ENCODE measurements around the gene RGS12.

Gene RGS12

DNA sequence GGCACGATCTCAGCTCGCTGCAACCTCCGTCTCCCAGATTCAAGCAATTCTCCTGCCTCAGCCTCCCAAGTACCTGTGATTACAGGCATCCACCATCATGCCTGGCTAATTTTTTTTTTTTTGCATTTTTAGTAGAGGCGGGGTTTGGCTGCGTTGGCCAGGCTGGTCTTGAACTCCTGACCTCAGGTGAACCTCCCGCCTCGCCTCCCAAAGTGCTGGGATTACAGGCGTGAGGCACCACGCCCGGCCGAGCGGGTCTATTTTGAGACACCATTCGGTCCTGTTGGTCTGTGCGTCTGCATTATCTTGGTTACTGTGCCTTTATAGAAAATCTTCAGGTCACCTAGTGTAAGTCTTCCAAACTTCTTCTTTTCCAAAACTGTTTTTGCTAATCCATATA, 21.7 kb upstream of the RGS12 start:
- no peak overlapping the region for H3K27ac ChIP-seq
- no peak for TF ChIP-seq ZFX (IDR thresholded peaks at IDR 0.05)
- TF ChIP-seq, protein P1, sequence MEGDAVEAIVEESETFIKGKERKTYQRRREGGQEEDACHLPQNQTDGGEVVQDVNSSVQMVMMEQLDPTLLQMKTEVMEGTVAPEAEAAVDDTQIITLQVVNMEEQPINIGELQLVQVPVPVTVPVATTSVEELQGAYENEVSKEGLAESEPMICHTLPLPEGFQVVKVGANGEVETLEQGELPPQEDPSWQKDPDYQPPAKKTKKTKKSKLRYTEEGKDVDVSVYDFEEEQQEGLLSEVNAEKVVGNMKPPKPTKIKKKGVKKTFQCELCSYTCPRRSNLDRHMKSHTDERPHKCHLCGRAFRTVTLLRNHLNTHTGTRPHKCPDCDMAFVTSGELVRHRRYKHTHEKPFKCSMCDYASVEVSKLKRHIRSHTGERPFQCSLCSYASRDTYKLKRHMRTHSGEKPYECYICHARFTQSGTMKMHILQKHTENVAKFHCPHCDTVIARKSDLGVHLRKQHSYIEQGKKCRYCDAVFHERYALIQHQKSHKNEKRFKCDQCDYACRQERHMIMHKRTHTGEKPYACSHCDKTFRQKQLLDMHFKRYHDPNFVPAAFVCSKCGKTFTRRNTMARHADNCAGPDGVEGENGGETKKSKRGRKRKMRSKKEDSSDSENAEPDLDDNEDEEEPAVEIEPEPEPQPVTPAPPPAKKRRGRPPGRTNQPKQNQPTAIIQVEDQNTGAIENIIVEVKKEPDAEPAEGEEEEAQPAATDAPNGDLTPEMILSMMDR (conservative IDR thresholded peaks at IDR 0.05): no peak

DNA sequence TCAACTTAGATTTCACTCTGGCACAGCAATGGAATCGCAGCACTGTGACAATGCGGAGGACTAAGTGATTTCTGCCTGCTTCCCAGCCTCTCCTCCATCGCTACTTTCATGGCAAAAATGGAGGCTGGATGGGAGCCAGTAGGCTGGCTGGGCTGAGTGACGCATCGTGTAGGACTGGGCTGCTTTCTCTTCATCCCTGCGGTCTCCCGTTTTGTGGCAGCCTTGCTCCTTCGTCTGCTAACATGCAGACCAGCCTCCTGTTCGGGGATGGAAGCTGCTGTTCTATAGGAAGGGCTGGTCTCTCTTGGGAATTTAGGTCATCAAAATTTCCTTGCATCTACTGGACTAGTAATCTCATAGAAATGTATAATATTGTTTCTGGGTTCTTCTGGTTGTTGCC, 15.8 kb upstream of the RGS12 start:
- H3K27ac ChIP-seq: no peak overlapping the region
- TF ChIP-seq ZFX (IDR thresholded peaks at IDR 0.05): no peak
- TF ChIP-seq, protein P1 (conservative IDR thresholded peaks at IDR 0.05): no peak

DNA sequence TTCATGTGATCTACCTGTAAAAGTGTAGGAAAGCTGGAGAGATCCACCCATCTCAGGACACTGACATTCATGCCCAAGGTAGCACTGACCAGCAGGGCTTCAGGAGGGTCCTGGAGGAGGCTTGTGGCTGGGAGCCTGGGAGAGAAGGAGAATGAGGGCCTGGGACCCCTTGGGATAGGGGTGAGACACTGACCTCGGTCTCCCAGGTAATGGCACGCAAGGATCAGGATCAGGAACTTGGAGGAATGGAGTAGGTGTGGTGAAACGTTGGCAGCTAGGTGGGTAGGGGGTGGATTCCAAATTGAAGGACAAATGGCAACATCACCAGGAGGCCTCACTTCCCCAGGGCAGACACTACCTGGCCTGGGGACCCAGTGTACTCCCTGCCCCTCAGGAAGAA, 12.4 kb upstream of the RGS12 start:
- TF ChIP-seq ZFX (IDR thresholded peaks at IDR 0.05): no peak
- TF ChIP-seq, protein P1 (conservative IDR thresholded peaks at IDR 0.05): no peak
- no peak overlapping the region for H3K27ac ChIP-seq

DNA sequence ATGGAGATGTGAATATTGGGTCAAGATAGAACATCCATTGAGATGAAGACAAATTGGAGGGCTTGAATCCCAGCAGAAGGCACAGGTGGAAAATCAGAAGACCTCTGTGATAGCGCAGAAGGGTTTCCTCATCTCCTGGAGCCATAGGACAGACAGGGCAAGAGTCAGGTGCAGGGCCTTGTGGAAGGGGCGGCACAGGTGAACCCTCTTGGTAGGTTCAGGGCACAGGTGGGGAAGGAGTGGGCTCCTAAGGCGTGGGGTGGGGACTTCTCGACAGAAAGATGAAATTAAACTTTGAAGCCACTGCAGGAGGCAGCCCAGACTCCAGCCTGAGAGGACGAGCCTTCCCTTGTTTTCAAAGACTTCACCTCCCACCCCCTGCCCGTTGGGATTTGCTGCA, 9.3 kb upstream of the RGS12 start:
- TF ChIP-seq, protein P1 (conservative IDR thresholded peaks at IDR 0.05): no peak
- no peak for TF ChIP-seq ZFX (IDR thresholded peaks at IDR 0.05)
- no peak overlapping the region for H3K27ac ChIP-seq

DNA sequence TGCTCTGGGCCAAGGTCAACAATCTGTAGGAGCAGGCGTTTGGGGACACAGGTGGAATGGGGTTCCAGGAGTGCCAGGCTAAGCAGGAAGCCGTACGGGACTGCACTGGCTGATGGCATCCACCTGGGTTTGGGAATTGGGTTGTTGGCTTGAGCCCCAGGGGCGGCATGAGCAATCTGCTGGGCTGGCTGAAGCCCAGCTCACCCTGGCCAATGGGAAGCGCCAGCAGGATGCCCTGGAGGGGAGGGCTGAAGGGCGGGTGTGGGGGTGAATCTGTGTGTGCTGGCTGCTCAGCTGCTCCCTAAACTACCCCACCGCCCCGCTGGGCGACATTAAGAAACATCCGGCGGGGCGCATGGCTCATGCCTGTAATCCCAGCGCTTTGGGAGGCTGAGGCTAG, 8.9 kb upstream of the RGS12 start:
- no peak for TF ChIP-seq ZFX (IDR thresholded peaks at IDR 0.05)
- TF ChIP-seq, protein P1 (conservative IDR thresholded peaks at IDR 0.05): no peak
- H3K27ac ChIP-seq: no peak overlapping the region

DNA sequence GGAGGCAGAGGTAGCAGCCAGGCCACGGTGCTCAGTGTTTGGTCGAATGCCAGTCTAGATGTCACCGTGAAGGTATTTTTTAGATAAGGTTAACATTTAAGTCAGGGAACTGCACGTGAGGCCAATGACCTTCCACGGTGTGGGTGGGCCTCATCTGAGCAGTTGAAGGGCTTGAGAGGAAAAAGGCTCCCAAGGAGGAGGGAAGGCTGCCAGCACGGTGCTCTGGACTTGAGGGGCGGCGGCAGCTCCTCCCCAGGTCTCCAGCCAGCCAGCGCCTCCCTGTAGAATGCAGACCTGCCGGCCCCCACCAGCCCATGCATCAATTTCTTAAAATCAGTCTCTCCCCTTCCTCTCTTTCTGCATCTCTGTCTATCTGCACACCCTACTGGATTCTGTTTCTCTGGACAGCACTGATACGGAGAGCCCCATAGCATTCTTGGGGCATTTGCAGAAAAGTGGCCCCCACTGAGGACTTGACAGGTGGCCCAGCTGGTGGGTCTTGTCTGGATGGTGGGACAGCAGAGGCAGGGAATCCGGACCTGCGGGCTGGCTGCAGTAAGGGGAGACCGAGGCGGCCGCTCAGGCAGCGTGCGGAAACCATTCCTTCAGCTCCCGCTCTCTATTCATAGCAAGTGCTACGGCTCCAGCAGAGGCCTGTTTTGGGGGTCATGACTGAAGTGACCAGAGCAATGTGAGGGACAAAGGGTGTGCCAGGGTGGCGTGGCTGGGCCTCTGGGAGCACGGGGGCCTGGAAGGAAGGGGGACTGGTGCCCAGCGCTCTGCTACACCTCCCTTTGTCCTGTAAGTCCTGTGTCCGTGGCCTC, 7.9 kb upstream of the RGS12 start:
- no peak overlapping the region for H3K27ac ChIP-seq
- TF ChIP-seq, protein P1 (conservative IDR thresholded peaks at IDR 0.05): no peak
- TF ChIP-seq ZFX (IDR thresholded peaks at IDR 0.05): no peak

DNA sequence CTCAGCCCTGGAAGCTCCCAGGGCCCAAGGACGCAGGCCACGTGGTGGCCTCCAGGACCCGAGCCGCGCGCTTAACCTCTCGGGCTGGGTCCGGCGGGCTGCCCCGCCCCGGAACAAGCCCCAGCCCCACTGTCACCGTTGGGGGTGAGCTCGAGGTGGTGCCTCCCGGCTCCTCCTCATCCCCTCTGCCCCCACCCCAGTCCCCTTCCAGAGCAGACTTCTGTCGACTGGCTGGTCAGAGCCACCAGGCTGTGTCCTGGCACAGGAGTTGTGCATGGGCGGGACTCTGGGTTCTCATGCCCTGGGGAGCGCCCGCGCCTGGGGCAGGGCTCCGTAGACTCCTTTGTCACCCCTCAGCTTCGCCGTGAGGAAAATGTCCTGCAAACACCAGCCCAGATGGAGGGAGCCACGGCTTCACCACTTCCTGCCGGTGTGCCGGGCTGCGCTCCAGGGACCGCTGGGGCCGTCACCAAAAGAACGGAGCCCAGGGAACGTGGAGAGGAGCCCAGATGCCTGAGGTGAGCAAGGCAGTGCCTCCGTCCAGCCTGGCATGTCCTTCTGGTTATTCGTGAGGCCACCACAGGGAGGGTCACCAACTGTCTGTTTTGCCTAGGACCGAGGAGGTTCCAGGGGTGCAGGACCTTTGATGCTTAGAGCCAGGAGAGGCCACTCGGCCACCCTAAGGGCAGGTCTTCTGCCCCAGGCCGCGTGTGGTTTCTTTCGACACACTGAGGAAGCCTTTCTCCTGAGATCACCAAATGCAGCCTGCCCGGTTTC, 7.1 kb upstream of the RGS12 start:
- no peak for TF ChIP-seq ZFX (IDR thresholded peaks at IDR 0.05)
- TF ChIP-seq, protein P1 (conservative IDR thresholded peaks at IDR 0.05): no peak
- H3K27ac ChIP-seq: no peak overlapping the region

All from C4-2B (cell line).